Measurements from ENCODE around the gene TMEM198.
A peak's percentile ranks its signal among the peaks of the same experiment; 100 is the strongest.

The TMEM198 gene

GRCh38 chr2:219545943-219546352 is 2.1 kb downstream of the TMEM198 start:
- no peak for DNase-seq

GRCh38 chr2:219547621-219548020 is 3.8 kb downstream of the TMEM198 start:
- no peak for DNase-seq

GRCh38 chr2:219548990-219549389 is 5.2 kb downstream of the TMEM198 start:
- no peak for DNase-seq

GRCh38 chr2:219549619-219550018 is 5.8 kb downstream of the TMEM198 start:
- no peak for DNase-seq

GRCh38 chr2:219551441-219552381 is 7.9 kb downstream of the TMEM198 start:
- no peak for DNase-seq

GRCh38 chr2:219552382-219553167 is 8.7 kb downstream of the TMEM198 start:
- peak; percentile 71 for DNase-seq

- no peak for DNase-seq
Observed at GRCh38 chr2:219553168-219553417, 9.3 kb downstream of the TMEM198 start.

GRCh38 chr2:219553463-219553963 is 9.7 kb downstream of the TMEM198 start:
- DNase-seq = no peak

GRCh38 chr2:219554350-219554749 is 10.5 kb downstream of the TMEM198 start:
- no peak for DNase-seq

GRCh38 chr2:219555956-219556355 is 12.1 kb downstream of the TMEM198 start:
- DNase-seq = no peak

GRCh38 chr2:219556413-219556812 is 12.6 kb downstream of the TMEM198 start:
- DNase-seq = no peak

GRCh38 chr2:219557320-219557719 is 13.5 kb downstream of the TMEM198 start:
- no peak for DNase-seq

GRCh38 chr2:219557791-219558785 is 14.3 kb downstream of the TMEM198 start:
- DNase-seq = no peak

- no peak for DNase-seq
Observed at GRCh38 chr2:219559156-219559915, 15.5 kb downstream of the TMEM198 start.

GRCh38 chr2:219560037-219560892 is 16.4 kb downstream of the TMEM198 start:
- peak; percentile 30 for DNase-seq

GRCh38 chr2:219560893-219561178 is 17.0 kb downstream of the TMEM198 start:
- no peak for DNase-seq

GRCh38 chr2:219561179-219562048 is 17.6 kb downstream of the TMEM198 start:
- DNase-seq = no peak

- no peak for DNase-seq
Observed at GRCh38 chr2:219562049-219563020, 18.5 kb downstream of the TMEM198 start.

Measured in T-helper 9 cell (primary cell).